Hematopoietic multipotent progenitor cell treated with erythropoietin and hydrocortisone succinate and interleukin-3 and kit ligand, for 15 days (in vitro differentiated cells): ENCODE data around the gene SSX2IP.

Experiments used
- DNase-seq: peaks from one replicate; pipeline ENCODE4 v3.0.0-alpha.2; 2015; ENCODE audit warnings: low spot score

SSX2IP gene

GRCh38 chr1:84711121-84711520, 20.9 kb upstream of the SSX2IP start:
- no peak for DNase-seq

- DNase-seq: no peak
These were observed 18.9 kb upstream of the SSX2IP start for GRCh38 chr1:84709131-84709530.

GRCh38 chr1:84708031-84708430, 17.8 kb upstream of the SSX2IP start:
- no peak for DNase-seq

- DNase-seq: no peak
These were observed 15.3 kb upstream of the SSX2IP start for GRCh38 chr1:84705513-84705912.

GRCh38 chr1:84704872-84705417, 14.7 kb upstream of the SSX2IP start:
- no peak for DNase-seq

- no peak for DNase-seq
These were observed 13.2 kb upstream of the SSX2IP start for GRCh38 chr1:84703431-84703830.

- no peak for DNase-seq
These were observed 11.9 kb upstream of the SSX2IP start for GRCh38 chr1:84702143-84702542.

GRCh38 chr1:84701376-84701775, 11.1 kb upstream of the SSX2IP start:
- DNase-seq: no peak

GRCh38 chr1:84700070-84700469, 9.8 kb upstream of the SSX2IP start:
- no peak for DNase-seq

- DNase-seq: no peak
These were observed 8.2 kb upstream of the SSX2IP start for GRCh38 chr1:84698151-84699110.

- DNase-seq: no peak
These were observed 3.5 kb upstream of the SSX2IP start for GRCh38 chr1:84693785-84694184.

- DNase-seq: peak; percentile 53
These were observed 2.7 kb upstream of the SSX2IP start for GRCh38 chr1:84693005-84693404.

GRCh38 chr1:84692391-84692790, 2.1 kb upstream of the SSX2IP start:
- no peak for DNase-seq

- DNase-seq: no peak
These were observed 992 bp upstream of the SSX2IP start for GRCh38 chr1:84691122-84691783.

GRCh38 chr1:84689514-84690396, 506 bp downstream of the SSX2IP start:
- peak; percentile 72 for DNase-seq

- peak; percentile 91 for DNase-seq
These were observed 1.7 kb downstream of the SSX2IP start for GRCh38 chr1:84688463-84689061.

GRCh38 chr1:84687714-84688462, 2.4 kb downstream of the SSX2IP start:
- DNase-seq: peak; percentile 42

- DNase-seq: no peak
These were observed 4.0 kb downstream of the SSX2IP start for GRCh38 chr1:84686223-84686622.

GRCh38 chr1:84683508-84683907, 6.8 kb downstream of the SSX2IP start:
- DNase-seq: no peak

GRCh38 chr1:84682047-84682446, 8.2 kb downstream of the SSX2IP start:
- DNase-seq: no peak
